Endodermal cell (in vitro differentiated cells): ENCODE results near the gene TSPAN4. TPM values are rescaled to one million over a fixed set of nuclear protein-coding genes. Genes with fewer than 3 reads are reported as not detected.

ENCODE experiments used
- DNase-seq: peaks from one replicate; pipeline ENCODE4 v3.0.0-alpha.2; 2017
- H3K27ac ChIP-seq: 2 replicates; pipeline ENCODE4 v1.5.1; 2013; ENCODE audit warnings: mild to moderate bottlenecking, low read depth, low read length, moderate library complexity
- H3K27me3 ChIP-seq: 2 replicates; pipeline ENCODE4 v1.6.1; 2013; ENCODE audit warnings: mild to moderate bottlenecking, low read length, moderate library complexity; ENCODE audit not compliant: insufficient read depth, control insufficient read depth, poor library complexity, severe bottlenecking
- H3K36me3 ChIP-seq: 2 replicates; pipeline ENCODE4 v1.7.0; 2013; ENCODE audit warnings: mild to moderate bottlenecking, low read length, moderate library complexity; ENCODE audit not compliant: control insufficient read depth, insufficient read depth
- H3K4me1 ChIP-seq: one replicate; pipeline ENCODE4 v1.7.0; 2013; ENCODE audit warnings: low read length; ENCODE audit not compliant: control insufficient read depth, insufficient read depth
- H3K4me3 ChIP-seq: 2 replicates; pipeline ENCODE4 v1.5.1; 2013; ENCODE audit warnings: mild to moderate bottlenecking, low read length, moderate library complexity
- H3K9ac ChIP-seq: 2 replicates; pipeline ENCODE4 v1.6.1; 2013; ENCODE audit warnings: mild to moderate bottlenecking, low read length, moderate library complexity; ENCODE audit not compliant: poor library complexity, severe bottlenecking; ENCODE audit errors: extremely low read depth
- H3K9me3 ChIP-seq: 2 replicates; pipeline ENCODE4 v1.6.1; 2013; ENCODE audit warnings: mild to moderate bottlenecking, low read length, moderate library complexity; ENCODE audit not compliant: control insufficient read depth
- H3K27ac Mint-ChIP-seq: 2 replicates; pipeline ENCODE4 v1.8.0; 2020; ENCODE audit warnings: mixed read lengths
- H3K27me3 Mint-ChIP-seq: 2 replicates; pipeline ENCODE4 v1.8.0; 2021; ENCODE audit warnings: mild to moderate bottlenecking, mixed read lengths; ENCODE audit not compliant: insufficient read depth
- H3K36me3 Mint-ChIP-seq: 2 replicates; pipeline ENCODE4 v1.8.0; 2020; ENCODE audit warnings: low read depth, mixed read lengths
- H3K4me1 Mint-ChIP-seq: 2 replicates; pipeline ENCODE4 v1.8.0; 2020; ENCODE audit warnings: mixed read lengths
- H3K4me3 Mint-ChIP-seq: 2 replicates; pipeline ENCODE4 v1.8.0; 2020; ENCODE audit warnings: mild to moderate bottlenecking, moderate library complexity, mixed read lengths
- H3K9me3 Mint-ChIP-seq: 2 replicates; pipeline ENCODE4 v1.8.0; 2020; ENCODE audit warnings: mild to moderate bottlenecking, mixed read lengths
- WGBS, 2 experiments: methylation state at CpG; one replicate each; pipeline versions ENCODE4 v1.1.5 to v1.1.7; 2013; ENCODE audit warnings: missing lambda C conversion rate in 2 of 2, mixed read lengths in 1 of 2; ENCODE audit not compliant: insufficient coverage in 1 of 2, insufficient read length in 1 of 2; 5-methylcytosine and 5-hydroxymethylcytosine counted together
- long read RNA-seq, 4 experiments: library from polyadenylated mRNA in 2 of 4; library from RNA in 1 of 4; library from capped mRNA in 1 of 4; stranded (forward) in 3 of 4; unstranded in 1 of 4; transcript quantifications; one replicate each; pipeline ENCODE4 v2.0.0, GENCODE V29; 2020 to 2021; ENCODE audit warnings: inconsistent platforms in 1 of 4
- polyA plus RNA-seq, 2 experiments: library from polyadenylated mRNA; stranded (reverse); fragments of 50-300 nt; gene quantifications; one replicate each; pipeline ENCODE4 v1.2.3, GENCODE V29; 2013
- total RNA-seq, 2 donors: library from RNA; stranded (reverse); fragmentation: NEBNext Ultra II Directional in 1 of 2; extraction: Animal tissue kit (Norgen Biotek cat#: 25700) in 1 of 2; gene quantifications; 2 replicates in 1 of 2; 3 replicates in 1 of 2; pipeline ENCODE4 v1.2.1, GENCODE V29; 2021
- TF ChIP-seq, protein P1 (sequence below): fragments of 200-600 bp; sonication (generic); conservative IDR thresholded peaks from 2 replicates; pipeline ENCODE4 v1.5.0; 2021; ENCODE audit warnings: antibody characterized with exemption, mild to moderate bottlenecking

The TSPAN4 gene, protein sequence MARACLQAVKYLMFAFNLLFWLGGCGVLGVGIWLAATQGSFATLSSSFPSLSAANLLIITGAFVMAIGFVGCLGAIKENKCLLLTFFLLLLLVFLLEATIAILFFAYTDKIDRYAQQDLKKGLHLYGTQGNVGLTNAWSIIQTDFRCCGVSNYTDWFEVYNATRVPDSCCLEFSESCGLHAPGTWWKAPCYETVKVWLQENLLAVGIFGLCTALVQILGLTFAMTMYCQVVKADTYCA
- total RNA-seq: 10 to 100 TPM; 56.8 to 71.1 TPM
- polyA plus RNA-seq (2013, experiment 1 of 2): 51.9 TPM
- 47.2 TPM for polyA plus RNA-seq (2013, experiment 2 of 2)
- long read RNA-seq, experiment 1, transcript TSPAN4-203 (9 exons, 1,423 nt): major isoform, 5 of 23 reads
- long read RNA-seq, experiment 1, partial matches to known transcripts: 10 of 23 reads
- long read RNA-seq, experiment 1, other reads (novel, unspliced or antisense): 3 of 23 reads
- long read RNA-seq, experiment 2, transcript TSPAN4-203 (9 exons, 1,423 nt): major isoform, 24 of 67 reads
- long read RNA-seq, experiment 2, transcript TSPAN4-206 (9 exons, 1,430 nt): minor isoform, 8 of 67 reads
- long read RNA-seq, experiment 2, partial matches to known transcripts: 17 of 67 reads
- long read RNA-seq, experiment 2, other reads (novel, unspliced or antisense): 15 of 67 reads
- long read RNA-seq, experiment 3, transcript TSPAN4-205 (9 exons, 1,426 nt): minor isoform, 7 of 254 reads
- long read RNA-seq, experiment 3, transcript TSPAN4-203 (9 exons, 1,423 nt): major isoform, 58 of 254 reads
- long read RNA-seq, experiment 3, transcript TSPAN4-206 (9 exons, 1,430 nt): minor isoform, 47 of 254 reads
- long read RNA-seq, experiment 3, transcript TSPAN4-204 (9 exons, 1,462 nt): minor isoform, 22 of 254 reads
- long read RNA-seq, experiment 3, partial matches to known transcripts: 29 of 254 reads
- long read RNA-seq, experiment 3, other reads (novel, unspliced or antisense): 88 of 254 reads
- long read RNA-seq, experiment 4, transcript TSPAN4-206 (9 exons, 1,430 nt): minor isoform, 16 of 97 reads
- long read RNA-seq, experiment 4, transcript TSPAN4-203 (9 exons, 1,423 nt): major isoform, 33 of 97 reads
- long read RNA-seq, experiment 4, transcript TSPAN4-204 (9 exons, 1,462 nt): minor isoform, 8 of 97 reads
- long read RNA-seq, experiment 4, partial matches to known transcripts: 3 of 97 reads
- long read RNA-seq, experiment 4, other reads (novel, unspliced or antisense): 32 of 97 reads

- TF ChIP-seq, protein P1, sequence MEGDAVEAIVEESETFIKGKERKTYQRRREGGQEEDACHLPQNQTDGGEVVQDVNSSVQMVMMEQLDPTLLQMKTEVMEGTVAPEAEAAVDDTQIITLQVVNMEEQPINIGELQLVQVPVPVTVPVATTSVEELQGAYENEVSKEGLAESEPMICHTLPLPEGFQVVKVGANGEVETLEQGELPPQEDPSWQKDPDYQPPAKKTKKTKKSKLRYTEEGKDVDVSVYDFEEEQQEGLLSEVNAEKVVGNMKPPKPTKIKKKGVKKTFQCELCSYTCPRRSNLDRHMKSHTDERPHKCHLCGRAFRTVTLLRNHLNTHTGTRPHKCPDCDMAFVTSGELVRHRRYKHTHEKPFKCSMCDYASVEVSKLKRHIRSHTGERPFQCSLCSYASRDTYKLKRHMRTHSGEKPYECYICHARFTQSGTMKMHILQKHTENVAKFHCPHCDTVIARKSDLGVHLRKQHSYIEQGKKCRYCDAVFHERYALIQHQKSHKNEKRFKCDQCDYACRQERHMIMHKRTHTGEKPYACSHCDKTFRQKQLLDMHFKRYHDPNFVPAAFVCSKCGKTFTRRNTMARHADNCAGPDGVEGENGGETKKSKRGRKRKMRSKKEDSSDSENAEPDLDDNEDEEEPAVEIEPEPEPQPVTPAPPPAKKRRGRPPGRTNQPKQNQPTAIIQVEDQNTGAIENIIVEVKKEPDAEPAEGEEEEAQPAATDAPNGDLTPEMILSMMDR: no peak
- H3K4me1 Mint-ChIP-seq: peaks cover 14% of the 10 kb centered on the region
- Histone ChIP-seq H3K4me3 (peak within 1 kb of the TSS; percentile 88), H3K36me3 (peaks cover 37% of the 10 kb centered on the region), H3K4me1 (peaks cover 15% of the 10 kb centered on the region), H3K9me3 (no peaks in the 10 kb centered on the region), H3K9ac (peak within 1 kb of the TSS; percentile 89), H3K27me3 (no peaks in the 10 kb centered on the region), H3K27ac (peak within 1 kb of the TSS; percentile 99)
- DNase-seq: peak; percentile 96
- WGBS, 2 experiments: 0% methylated on average over 6 to 87 of the region's 87 CpGs
- H3K27ac Mint-ChIP-seq: peak within 1 kb of the TSS; percentile 86
- H3K9me3 Mint-ChIP-seq: no peaks in the 10 kb centered on the region
- H3K4me3 Mint-ChIP-seq: peak within 1 kb of the TSS; percentile 78
- peaks cover 24% of the 10 kb centered on the region for H3K36me3 Mint-ChIP-seq
- H3K27me3 Mint-ChIP-seq: peaks cover 2% of the 10 kb centered on the region
Measured at GRCh38 chr11:842370-843002, at the start of gene TSPAN4, which contains the start of gene POLR2L. TSPAN4 (plus strand) TSS chr11:842852; CDS start chr11:850305, 7,453 bp downstream. POLR2L (minus strand) TSS chr11:842529; CDS start chr11:842508, 21 bp downstream.

DNA sequence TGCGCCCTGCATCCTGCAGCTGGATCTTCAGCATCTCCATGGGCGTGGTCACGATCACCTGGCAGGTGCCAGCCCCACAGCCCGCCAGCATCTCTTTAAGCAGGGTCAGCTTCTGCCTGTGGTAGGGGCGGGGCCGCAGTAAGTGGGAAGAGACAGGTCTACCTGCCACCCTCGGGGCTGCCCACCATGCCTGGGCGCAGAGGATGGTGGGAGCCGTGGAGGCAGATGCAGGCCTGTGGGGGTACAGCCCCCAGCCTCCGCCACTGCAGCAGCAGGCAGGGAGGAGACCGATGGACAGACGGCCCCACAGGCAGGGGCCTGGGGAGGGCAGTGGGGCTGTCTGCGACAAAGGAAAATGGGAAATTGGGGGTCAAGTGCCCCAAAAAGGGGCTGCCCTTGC is 49.8 kb upstream of the TSPAN4 start:
- no peak for DNase-seq
- no peak overlapping the region for H3K9ac ChIP-seq
- H3K4me1 Mint-ChIP-seq: peaks cover 4% of the 10 kb centered on the region
- no peaks in the 10 kb centered on the region for H3K9me3 Mint-ChIP-seq
- H3K4me1 ChIP-seq: peaks cover 4% of the 10 kb centered on the region
- peaks cover 9% of the 10 kb centered on the region for H3K36me3 Mint-ChIP-seq
- H3K4me3 Mint-ChIP-seq: no peak overlapping the region
- H3K27me3 Mint-ChIP-seq: peaks cover 3% of the 10 kb centered on the region
- no peak overlapping the region for H3K4me3 ChIP-seq
- 89% methylated on average over 13 of the region's 13 CpGs; no CpG with 5 or more reads in 1 of the 2 experiments for WGBS, 2 experiments
- peaks cover 8% of the 10 kb centered on the region for H3K36me3 ChIP-seq
- TF ChIP-seq, protein P1: no peak
- no peaks in the 10 kb centered on the region for H3K9me3 ChIP-seq
- H3K27ac ChIP-seq: no peak overlapping the region
- H3K27ac Mint-ChIP-seq: no peak overlapping the region
- H3K27me3 ChIP-seq: no peaks in the 10 kb centered on the region
